CD4-positive, alpha-beta T cell (primary cell): Measurements from ENCODE around the gene CNOT10. TPM values are rescaled to one million over a fixed set of nuclear protein-coding genes. Genes with fewer than 3 reads are reported as not detected.
"Not testable (repeated sequence)": the region's sequence is repeated elsewhere in the genome, so short reads cannot be mapped to it uniquely, and the experiment has no call there.

Experiments used
- ATAC-seq: fragments of 200-7000 bp; cut with Tn5 transposase; one replicate; pipeline ENCODE4 v1.10.0; 2022; ENCODE audit warnings: mild to moderate bottlenecking; ENCODE audit not compliant: poor library complexity
- CTCF ChIA-PET: fragments of 350-600 bp; sonication (Branson Sonifier 250); formaldehyde crosslinking; loops from one replicate; lab custom pipeline; 2021; ENCODE audit warnings: antibody characterized with exemption, inconsistent platforms; lab: Charles Lee
- POLR2A ChIA-PET: fragments of 350-600 bp; sonication (Branson Sonifier 250); formaldehyde crosslinking; loops from one replicate; lab custom pipeline; 2021; ENCODE audit warnings: antibody characterized with exemption, inconsistent platforms; lab: Charles Lee
- DNase-seq, 14 experiments: peaks; one replicate each; pipeline ENCODE4 v3.0.0-alpha.2; 2013 to 2020; ENCODE audit warnings: mixed read lengths in 2 of 14
- H3K27ac ChIP-seq, 2 donors: one replicate each; pipeline versions ENCODE4 v1.5.1 to v1.7.0; 2013; ENCODE audit warnings: low read length in 2 of 2, low read depth in 1 of 2, mild to moderate bottlenecking in 1 of 2
- H3K27me3 ChIP-seq, 2 experiments: 1 replicate in 1 of 2; 2 replicates in 1 of 2; pipeline versions ENCODE4 v1.6.1 to v1.7.0; 2013; ENCODE audit warnings: low read length in 2 of 2, control low read depth in 1 of 2, mild to moderate bottlenecking in 1 of 2, moderate library complexity in 1 of 2; ENCODE audit not compliant: insufficient read depth in 2 of 2, control insufficient read depth in 1 of 2
- H3K36me3 ChIP-seq: one replicate; pipeline ENCODE4 v1.6.1; 2013; ENCODE audit warnings: low read length, control low read depth; ENCODE audit not compliant: insufficient read depth
- H3K4me1 ChIP-seq: one replicate; pipeline ENCODE4 v1.6.1; 2013; ENCODE audit warnings: low read length, control low read depth; ENCODE audit not compliant: insufficient read depth
- H3K4me3 ChIP-seq: one replicate; pipeline ENCODE4 v1.5.1; 2013; ENCODE audit warnings: mild to moderate bottlenecking, low read length, moderate library complexity
- H3K9me3 ChIP-seq, 2 experiments: 1 replicate in 1 of 2; 2 replicates in 1 of 2; pipeline versions ENCODE4 v1.6.1 to v1.7.0; 2013; ENCODE audit warnings: low read length in 2 of 2, mild to moderate bottlenecking in 2 of 2, control low read depth in 1 of 2, moderate library complexity in 1 of 2; ENCODE audit not compliant: control insufficient read depth in 1 of 2, insufficient read depth in 1 of 2
- H3K27ac Mint-ChIP-seq: one replicate; pipeline ENCODE4 v1.8.0; 2020; ENCODE audit warnings: mixed read lengths
- H3K27me3 Mint-ChIP-seq: one replicate; pipeline ENCODE4 v1.8.0; 2021; ENCODE audit warnings: mixed read lengths
- H3K36me3 Mint-ChIP-seq: one replicate; pipeline ENCODE4 v1.8.0; 2021; ENCODE audit warnings: low read depth, mixed read lengths
- H3K4me1 Mint-ChIP-seq: one replicate; pipeline ENCODE4 v1.8.0; 2021; ENCODE audit warnings: low read depth, mixed read lengths
- H3K4me3 Mint-ChIP-seq: one replicate; pipeline ENCODE4 v1.8.0; 2020; ENCODE audit warnings: mild to moderate bottlenecking, mixed read lengths
- H3K9me3 Mint-ChIP-seq: one replicate; pipeline ENCODE4 v1.8.0; 2020; ENCODE audit warnings: mixed read lengths
- intact Hi-C, 2 experiments: fragments of 100-400 bp; cut with DNase I in 1 of 2; cut with micrococcal nuclease in 1 of 2; formaldehyde crosslinking; loops; one replicate each; pipeline versions ENCODE4 v1.15.1 to v1.9.0; 2023 to 2025; cut with DNase I, micrococcal nuclease
- total RNA-seq, 174 experiments: library from RNA in 2 of 174; stranded (reverse) in 2 of 174; gene quantifications; one replicate each; pipeline ENCODE4 v1.2.3 and lab custom pipeline; 2021 to 2026
- TF ChIP-seq, protein P1 (sequence below): fragments of 200-600 bp; IDR thresholded peaks from one replicate; pipeline ENCODE4 v1.8.0; 2022; ENCODE audit warnings: antibody characterized with exemption, mild to moderate bottlenecking

CNOT10 gene
- total RNA-seq, 2 experiments from 2014 or later: 31.3 to 42.0 TPM

DNA sequence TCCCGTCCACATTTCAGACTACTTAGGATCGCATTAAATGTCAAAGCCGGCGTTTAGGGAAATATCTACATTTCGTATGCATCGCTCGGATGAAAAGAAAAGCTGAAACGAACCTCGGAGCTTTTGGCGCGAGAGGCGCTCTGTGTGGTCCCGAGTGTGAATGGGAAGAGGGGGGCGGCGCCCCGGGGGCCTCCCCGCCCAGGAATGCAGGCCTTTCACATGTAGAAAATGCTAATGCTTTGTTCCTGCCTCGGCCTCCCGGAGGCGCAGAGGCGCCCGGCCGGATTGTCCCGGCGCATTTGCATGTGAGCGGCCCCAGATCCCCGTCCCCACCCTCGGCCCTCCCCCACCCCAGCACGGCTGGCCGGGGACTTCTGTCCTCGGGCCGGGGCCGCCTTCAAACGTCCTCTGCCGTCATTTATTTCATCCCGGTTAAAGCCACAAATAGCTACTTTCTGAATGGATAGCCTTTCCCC, 95.8 kb downstream of the CNOT10 start:
- no peak for ATAC-seq
- TF ChIP-seq, protein P1, sequence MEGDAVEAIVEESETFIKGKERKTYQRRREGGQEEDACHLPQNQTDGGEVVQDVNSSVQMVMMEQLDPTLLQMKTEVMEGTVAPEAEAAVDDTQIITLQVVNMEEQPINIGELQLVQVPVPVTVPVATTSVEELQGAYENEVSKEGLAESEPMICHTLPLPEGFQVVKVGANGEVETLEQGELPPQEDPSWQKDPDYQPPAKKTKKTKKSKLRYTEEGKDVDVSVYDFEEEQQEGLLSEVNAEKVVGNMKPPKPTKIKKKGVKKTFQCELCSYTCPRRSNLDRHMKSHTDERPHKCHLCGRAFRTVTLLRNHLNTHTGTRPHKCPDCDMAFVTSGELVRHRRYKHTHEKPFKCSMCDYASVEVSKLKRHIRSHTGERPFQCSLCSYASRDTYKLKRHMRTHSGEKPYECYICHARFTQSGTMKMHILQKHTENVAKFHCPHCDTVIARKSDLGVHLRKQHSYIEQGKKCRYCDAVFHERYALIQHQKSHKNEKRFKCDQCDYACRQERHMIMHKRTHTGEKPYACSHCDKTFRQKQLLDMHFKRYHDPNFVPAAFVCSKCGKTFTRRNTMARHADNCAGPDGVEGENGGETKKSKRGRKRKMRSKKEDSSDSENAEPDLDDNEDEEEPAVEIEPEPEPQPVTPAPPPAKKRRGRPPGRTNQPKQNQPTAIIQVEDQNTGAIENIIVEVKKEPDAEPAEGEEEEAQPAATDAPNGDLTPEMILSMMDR: no peak
- H3K4me3 ChIP-seq: peak overlapping the region; percentile 63
- H3K4me1 ChIP-seq: peaks cover 14% of the 10 kb centered on the region
- no peaks in the 10 kb centered on the region for H3K9me3 Mint-ChIP-seq
- peaks cover 6% of the 10 kb centered on the region for H3K36me3 Mint-ChIP-seq
- H3K4me1 Mint-ChIP-seq: peaks cover 4% of the 10 kb centered on the region
- no peak overlapping the region for H3K27ac ChIP-seq
- no peaks in the 10 kb centered on the region for H3K36me3 ChIP-seq
- peak overlapping the region; percentile 92 for H3K4me3 Mint-ChIP-seq
- H3K27ac Mint-ChIP-seq: no peak overlapping the region
- H3K27me3 ChIP-seq: peaks cover 0 to 4% of the 10 kb centered on the region in 2 experiments
- H3K27me3 Mint-ChIP-seq: peaks cover 4% of the 10 kb centered on the region
- no peaks in the 10 kb centered on the region for H3K9me3 ChIP-seq
- CTCF ChIA-PET: no interaction called here
- DNase-seq: peak in 5 of 14 experiments; percentile 0 to 19 (median 6)
- intact Hi-C loops: loop anchor here (2.0 to 5.0 kb wide), 2 partner anchors 268 to 270 kb away; no protein-coding TSS in a partner anchor
- POLR2A ChIA-PET: no interaction called here

GRCh38 chr3:32781211-32781968, 96.4 kb downstream of the CNOT10 start:
- ChIA-PET CTCF (interaction anchor here (0.6 kb wide), 1 partner anchor 283 kb away, joined by 5 read pairs; no protein-coding TSS in a partner anchor), POLR2A (no interaction called here)
- Histone ChIP-seq H3K27me3 (peaks cover 0 to 4% of the 10 kb centered on the region in 2 experiments), H3K27ac (no peak overlapping the region), H3K4me1 (peaks cover 14% of the 10 kb centered on the region), H3K4me3 (peak overlapping the region; percentile 63), H3K9me3 (no peaks in the 10 kb centered on the region), H3K36me3 (no peaks in the 10 kb centered on the region)
- intact Hi-C loops: loop anchor here (2.0 to 5.0 kb wide), 2 partner anchors 269 to 271 kb away; no protein-coding TSS in a partner anchor
- Mint-ChIP-seq H3K9me3 (no peaks in the 10 kb centered on the region), H3K4me1 (peaks cover 4% of the 10 kb centered on the region), H3K27ac (no peak overlapping the region), H3K27me3 (peaks cover 4% of the 10 kb centered on the region), H3K4me3 (peak overlapping the region; percentile 92), H3K36me3 (no peaks in the 10 kb centered on the region)
- DNase-seq: peak; percentile 7 to 76 (median 48)
- peak; percentile 73 for ATAC-seq
- TF ChIP-seq, protein P1: peak; percentile 89

GRCh38 chr3:32781969-32782270, 96.9 kb downstream of the CNOT10 start:
- H3K36me3 Mint-ChIP-seq, H3K9me3 ChIP-seq, H3K4me3 ChIP-seq, H3K4me1 Mint-ChIP-seq, POLR2A ChIA-PET, DNase-seq, H3K27ac Mint-ChIP-seq, H3K27me3 ChIP-seq, H3K27me3 Mint-ChIP-seq, H3K36me3 ChIP-seq, H3K27ac ChIP-seq, H3K9me3 Mint-ChIP-seq, ATAC-seq: not testable (repeated sequence)
- CTCF ChIA-PET: interaction anchor here (0.6 kb wide), 1 partner anchor 283 kb away, joined by 5 read pairs; no protein-coding TSS in a partner anchor
- intact Hi-C loops: loop anchor here (2.0 to 5.0 kb wide), 2 partner anchors 270 to 271 kb away; no protein-coding TSS in a partner anchor
- peak overlapping the region; percentile 46 for H3K4me3 Mint-ChIP-seq
- peaks cover 14% of the 10 kb centered on the region for H3K4me1 ChIP-seq
